GM21737 (cell line): ENCODE measurements around the gene WWTR1.

Source experiments
- ATAC-seq: cut with Tn5 transposase; IDR thresholded peaks from one replicate; pipeline ENCODE4 v1.9.1; 2021; ENCODE audit warnings: mild to moderate bottlenecking, moderate library complexity; ENCODE audit not compliant: unreplicated experiment

WWTR1 gene

DNA sequence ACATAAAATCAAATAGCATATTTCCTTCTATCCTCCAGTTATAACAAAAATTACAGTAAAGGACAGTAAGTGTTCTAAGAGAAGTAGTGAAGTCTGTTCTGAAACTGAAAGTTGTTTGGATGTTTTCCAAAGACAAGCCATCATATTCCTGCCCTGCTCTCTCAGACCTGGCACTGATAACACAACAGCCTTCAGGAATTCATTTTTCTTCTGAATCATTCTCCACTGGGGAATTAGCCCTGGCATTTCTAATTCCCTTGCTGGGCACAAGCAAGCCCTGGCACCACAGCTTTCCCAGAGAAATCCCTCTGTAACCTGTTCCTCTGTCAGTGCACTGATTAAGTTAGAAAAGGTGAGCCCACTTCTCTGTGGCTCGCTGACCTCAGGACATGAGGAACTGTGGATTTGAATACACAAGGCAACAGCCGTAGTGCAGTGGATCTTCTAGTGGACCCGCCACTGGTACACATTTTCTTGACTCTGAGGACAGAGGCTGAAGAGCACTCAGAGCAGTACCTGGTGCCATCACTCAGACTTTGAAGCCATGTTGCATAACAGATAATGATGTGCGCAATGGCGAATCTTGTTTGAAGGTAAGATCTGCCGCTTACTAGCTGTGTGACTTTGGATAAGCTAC lies 61.6 kb downstream of the WWTR1 start:
- no peak for ATAC-seq

- no peak for ATAC-seq
Measured at GRCh38 chr3:149593418-149594160, 64.2 kb downstream of the WWTR1 start.

DNA sequence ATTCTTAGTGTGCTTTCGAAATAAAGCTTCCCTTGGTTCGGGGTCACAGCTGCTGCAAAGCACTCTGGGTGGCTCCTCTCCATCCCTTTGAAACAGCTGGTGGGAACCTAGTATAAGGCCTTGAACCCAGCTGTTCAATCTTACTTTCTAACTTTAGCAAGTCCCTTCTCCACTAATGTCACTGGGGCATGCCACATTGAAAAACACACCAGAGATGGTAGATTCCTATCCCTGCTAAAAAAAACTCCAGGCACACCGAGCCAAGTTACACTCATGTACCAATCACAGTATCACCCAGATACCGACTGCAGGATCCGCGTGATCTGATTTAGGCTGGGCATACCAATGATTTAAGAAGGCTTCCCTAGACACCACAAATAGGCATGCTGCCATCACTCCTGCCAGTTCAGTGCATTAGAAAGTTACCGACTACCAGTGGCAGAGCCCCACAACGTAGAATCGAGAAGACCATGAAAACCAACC lies 65.0 kb downstream of the WWTR1 start:
- no peak for ATAC-seq

DNA sequence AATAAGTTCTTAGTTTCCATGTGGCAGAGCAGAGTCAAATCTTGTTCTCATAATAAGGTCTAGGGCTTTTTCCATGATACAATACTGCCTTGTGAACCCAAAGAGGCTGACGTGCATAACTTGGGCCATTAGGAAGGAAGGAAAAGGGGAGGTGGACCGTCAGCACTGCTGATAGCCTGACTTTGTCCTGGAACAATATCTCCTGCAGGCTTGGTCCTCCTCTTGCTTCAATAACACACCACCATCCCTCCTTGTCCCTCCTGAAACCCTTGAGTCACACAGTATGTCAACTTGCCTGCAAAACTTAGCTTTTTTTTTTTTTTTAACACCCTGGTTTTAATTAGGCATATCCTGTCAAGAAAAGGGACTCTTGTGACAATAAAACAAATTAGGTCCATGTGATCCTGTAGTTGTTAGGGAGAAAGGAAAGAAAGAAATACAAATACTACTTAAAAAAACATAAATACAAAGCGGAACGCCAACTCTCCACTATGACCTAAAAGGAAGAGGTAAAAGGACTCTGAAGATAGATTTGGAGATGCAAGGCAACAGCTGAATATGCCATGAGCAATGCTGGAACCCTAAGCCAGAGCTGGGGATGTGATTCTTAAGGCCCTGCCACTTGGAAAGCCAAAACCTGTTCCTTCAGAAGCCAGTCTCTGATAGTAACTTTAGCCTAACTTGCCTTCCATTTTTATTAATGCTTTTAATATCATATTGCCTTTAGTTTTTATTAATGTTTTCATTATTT lies 67.0 kb downstream of the WWTR1 start:
- no peak for ATAC-seq

DNA sequence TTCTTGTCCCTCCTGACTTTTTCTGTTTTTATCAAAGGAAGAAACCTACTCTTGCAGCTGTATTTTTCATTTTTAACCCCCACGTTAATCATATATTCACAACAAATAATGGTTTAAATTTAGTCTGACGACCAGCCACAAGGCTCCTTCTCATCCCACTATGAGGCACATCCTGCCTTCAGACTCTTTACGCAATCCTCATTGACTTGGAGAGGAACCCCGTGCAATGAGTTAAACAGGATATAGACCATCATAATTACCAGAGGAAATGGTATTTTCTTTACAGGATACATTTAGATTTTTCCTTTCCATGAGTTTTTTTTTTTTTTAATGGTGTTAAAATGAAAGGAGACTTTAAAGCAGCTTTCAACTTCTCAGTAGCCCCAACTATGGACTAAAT lies 68.5 kb downstream of the WWTR1 start:
- no peak for ATAC-seq

GRCh38 chr3:149588909-149589308 lies 68.9 kb downstream of the WWTR1 start:
- no peak for ATAC-seq

DNA sequence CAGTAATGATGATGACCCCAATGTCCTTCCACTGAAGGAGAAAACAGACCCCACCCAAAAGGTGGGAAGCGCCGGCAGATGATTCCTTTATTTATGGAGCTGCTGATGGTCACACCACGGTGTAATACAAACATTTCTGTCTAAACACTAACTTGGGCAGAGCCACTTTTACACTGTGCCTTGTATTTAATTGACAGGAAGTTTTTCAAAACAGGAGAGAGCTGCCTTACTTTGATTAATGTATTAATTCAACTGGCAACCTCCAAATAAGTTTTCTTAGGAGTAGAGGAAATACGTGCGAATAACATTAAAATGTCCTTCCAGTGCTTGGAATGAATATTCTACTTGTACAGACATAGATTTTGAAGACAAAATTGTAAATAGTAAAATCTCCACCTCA lies 70.4 kb downstream of the WWTR1 start:
- no peak for ATAC-seq

DNA sequence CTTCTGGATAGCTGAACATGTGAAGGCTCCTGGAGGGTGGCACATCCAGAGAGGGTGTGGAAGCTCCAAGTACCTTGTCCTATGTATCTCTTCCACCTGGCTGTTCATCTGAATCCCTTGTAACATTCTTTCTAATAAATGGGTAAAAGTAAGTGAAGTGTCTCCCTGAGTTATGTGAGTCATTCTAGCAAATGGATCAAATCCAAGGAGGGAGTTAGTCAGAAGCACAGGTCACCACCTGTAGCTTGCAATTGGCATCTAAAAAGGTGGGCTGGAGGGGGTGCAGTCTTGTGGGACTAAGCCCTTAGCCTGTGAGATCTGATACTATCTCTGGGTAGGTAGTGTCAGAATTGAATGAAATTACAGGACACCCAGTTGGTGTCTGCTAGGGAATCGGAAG lies 71.0 kb downstream of the WWTR1 start:
- ATAC-seq: no peak

- ATAC-seq: peak; percentile 88
Measured at GRCh38 chr3:149585401-149585726, 72.5 kb downstream of the WWTR1 start.

GRCh38 chr3:149583921-149584635 lies 73.7 kb downstream of the WWTR1 start:
- ATAC-seq: no peak

- ATAC-seq: no peak
Measured at GRCh38 chr3:149582395-149582794, 75.4 kb downstream of the WWTR1 start.

- no peak for ATAC-seq
Measured at GRCh38 chr3:149581681-149582370, 76.0 kb downstream of the WWTR1 start.

GRCh38 chr3:149581248-149581647 lies 76.6 kb downstream of the WWTR1 start:
- ATAC-seq: no peak

DNA sequence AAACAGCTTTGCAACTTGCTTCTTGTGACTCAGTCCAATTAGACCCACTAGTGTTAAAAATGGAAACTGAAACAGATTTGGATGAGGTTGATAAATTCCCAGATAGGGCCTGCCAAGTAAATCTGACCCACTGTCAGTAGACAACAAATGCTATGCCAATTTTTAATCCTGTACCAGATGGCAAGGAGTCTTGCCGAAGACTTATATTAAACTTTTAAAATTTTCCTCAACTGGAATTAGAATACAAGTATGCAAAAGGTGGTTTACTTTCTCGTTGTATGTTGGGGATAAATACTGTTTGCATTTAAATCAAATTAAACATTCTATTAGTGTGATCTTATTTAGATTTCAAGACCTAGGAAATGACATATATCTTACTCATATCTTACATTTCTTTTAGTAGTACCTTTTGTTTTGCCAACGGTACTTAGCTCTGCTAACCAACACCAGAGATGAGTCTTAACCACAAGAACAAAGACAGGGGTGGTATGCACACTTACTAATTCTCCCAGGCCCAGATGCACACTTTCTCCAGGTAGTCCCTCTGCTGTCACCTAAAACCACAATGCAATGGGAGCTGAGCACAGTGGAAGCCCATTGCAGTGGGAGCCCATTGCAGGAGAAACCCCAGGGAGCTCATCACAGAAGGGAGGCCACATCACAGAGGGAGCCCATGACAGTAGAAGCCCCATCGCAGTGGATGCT lies 77.8 kb downstream of the WWTR1 start:
- no peak for ATAC-seq

GRCh38 chr3:149579161-149579560 lies 78.7 kb downstream of the WWTR1 start:
- ATAC-seq: no peak

DNA sequence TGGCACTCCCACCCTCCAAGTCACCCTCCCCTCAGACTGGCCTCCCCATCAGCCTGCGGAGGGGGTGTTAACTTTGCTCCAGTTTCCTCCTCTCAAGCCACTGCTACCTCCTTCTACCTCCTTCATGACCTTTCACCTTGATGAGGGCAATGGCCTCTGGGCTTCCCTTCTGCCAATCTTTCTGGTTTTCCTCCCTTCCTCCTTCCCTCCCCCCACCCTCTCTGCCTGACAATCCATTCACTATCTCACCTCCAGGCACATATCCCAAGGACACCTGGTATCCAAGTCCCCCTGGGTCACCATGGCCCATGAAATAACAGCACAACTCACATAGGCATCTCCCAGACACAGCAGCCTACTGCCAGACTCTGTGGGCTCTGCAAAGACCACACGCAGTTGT lies 80.0 kb downstream of the WWTR1 start:
- no peak for ATAC-seq

DNA sequence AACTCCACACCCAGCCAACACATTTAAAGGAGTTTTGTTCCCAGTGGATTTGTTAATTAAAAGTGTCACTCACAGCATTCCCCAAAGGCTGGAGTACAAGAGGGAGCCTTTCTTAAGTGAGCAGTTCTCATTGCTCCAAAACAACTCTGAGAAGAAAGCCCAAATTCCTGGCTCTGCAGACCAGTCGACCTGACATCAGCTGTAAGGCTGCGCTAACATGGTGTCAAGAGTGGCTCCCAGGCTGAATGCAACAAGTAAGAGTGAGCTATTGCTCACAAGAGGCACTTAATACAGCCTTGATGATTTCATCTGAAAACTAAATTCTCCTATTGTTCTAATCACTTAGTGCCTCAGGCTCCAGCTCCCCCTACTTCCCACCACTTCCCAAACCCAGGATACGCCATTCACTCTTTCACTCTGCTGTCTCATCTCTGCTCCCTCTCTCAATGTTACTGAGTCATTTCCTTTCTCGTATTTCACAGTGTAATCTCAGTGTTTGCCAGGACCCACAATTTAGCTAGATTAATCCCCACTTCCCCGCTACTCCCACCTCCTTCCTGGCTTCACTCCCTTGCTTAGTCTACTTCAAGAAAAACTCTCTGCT lies 81.8 kb downstream of the WWTR1 start:
- peak; percentile 48 for ATAC-seq

GRCh38 chr3:149575213-149575960 lies 82.4 kb downstream of the WWTR1 start:
- no peak for ATAC-seq

DNA sequence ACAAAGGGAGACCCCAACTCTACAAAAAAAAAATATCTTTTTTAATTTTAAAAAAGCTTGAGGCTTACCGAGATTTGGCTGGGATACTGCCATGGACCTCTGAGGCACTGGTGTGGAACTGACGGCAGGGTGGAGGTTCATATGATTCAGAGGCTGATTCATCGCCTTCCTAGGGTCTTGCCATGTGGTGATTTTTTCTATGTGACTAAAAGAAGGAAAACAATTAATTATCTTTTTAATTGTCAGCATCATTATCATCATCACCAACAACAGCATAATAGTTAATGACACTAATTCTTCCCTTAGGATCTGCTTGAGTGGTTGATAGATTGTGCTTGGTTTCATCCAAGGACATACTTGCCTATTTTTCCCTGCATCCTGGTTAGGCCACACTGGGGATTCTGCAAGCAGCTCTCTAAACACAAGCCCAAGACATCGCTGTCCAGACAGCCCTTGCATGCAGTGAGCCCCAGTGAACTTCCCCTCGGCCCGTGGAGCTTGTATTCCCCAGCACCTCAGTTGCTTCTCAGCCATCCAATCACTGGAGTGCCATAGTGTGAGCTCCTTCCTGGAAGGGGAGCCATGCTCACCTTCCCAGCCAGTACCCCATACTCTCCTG lies 84.9 kb downstream of the WWTR1 start:
- no peak for ATAC-seq
